Tongue (tissue), 2 donors: ENCODE results near the gene ST6GALNAC5. TPM values are rescaled to one million over a fixed set of nuclear protein-coding genes. Genes with fewer than 3 reads are reported as not detected.
A peak's percentile ranks its signal among the peaks of the same experiment; 100 is the strongest.

Experiments used
- DNase-seq: peaks from one replicate; pipeline ENCODE4 v3.0.0-alpha.2; 2015
- total RNA-seq: library from RNA; depleted of rRNA; stranded (reverse); fragments of >200 nt; gene quantifications from one replicate; pipeline ENCODE4 v1.2.3, GENCODE V29; 2014

Gene ST6GALNAC5
- total RNA-seq, 1 donor from 2014 or later = 5.2 TPM

DNA sequence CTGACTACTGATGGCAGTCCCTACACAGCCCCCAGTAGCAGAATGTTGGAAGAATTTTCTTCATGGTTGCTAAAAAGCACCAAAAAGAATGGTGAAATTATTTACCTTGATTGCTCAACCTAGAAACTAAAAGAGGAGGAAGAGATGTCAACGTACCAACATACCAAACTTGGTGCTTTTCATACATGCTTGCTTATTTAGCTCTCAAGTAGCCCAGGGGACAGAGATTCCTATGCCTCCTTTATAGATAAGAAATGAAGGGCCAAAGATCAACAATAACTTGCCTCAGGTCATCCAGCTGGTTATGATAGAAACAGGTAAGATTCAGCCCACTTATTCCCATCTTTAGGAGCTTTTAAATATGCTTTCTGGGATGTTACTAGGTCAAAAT lies 181.3 kb downstream of the ST6GALNAC5 start:
- no peak for DNase-seq

DNA sequence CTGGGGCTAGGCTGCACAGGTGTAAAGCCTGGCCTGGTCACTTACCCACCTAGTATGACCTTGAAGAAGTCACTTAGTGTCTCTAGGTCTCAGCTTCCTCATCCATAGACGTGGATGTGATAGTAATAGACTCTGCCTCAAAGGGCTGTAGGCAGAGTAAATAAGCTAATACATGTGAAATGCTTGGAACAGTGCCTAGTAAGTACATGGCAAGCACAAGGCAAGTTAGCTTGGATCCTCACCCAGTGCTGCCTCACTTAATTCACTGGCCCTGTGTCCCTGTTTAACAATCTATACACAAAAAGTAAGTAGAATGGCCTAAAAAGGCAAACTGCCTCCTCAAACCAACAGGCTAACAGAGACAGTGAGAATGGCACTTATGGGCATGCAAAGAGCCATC lies 184.1 kb downstream of the ST6GALNAC5 start:
- DNase-seq = no peak

DNA sequence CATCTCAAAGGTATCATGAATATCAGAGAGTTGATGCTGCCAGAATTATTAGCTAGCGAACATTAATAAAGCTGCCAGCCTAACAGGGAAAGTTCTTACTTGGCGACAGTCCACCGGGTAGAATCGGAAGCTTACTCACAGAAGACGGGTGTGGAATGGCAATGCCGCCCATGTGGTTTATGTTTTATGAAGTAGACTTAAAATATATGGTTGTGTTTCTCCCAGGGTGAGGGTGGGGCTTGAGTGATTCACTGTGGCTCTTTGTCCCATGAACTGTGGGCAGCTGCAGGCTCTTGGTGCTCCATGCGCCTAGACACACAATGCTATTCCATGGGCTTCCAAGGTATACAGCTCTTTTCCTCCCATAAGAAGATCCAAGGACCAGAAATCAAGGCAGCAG lies 189.2 kb downstream of the ST6GALNAC5 start:
- no peak for DNase-seq

DNA sequence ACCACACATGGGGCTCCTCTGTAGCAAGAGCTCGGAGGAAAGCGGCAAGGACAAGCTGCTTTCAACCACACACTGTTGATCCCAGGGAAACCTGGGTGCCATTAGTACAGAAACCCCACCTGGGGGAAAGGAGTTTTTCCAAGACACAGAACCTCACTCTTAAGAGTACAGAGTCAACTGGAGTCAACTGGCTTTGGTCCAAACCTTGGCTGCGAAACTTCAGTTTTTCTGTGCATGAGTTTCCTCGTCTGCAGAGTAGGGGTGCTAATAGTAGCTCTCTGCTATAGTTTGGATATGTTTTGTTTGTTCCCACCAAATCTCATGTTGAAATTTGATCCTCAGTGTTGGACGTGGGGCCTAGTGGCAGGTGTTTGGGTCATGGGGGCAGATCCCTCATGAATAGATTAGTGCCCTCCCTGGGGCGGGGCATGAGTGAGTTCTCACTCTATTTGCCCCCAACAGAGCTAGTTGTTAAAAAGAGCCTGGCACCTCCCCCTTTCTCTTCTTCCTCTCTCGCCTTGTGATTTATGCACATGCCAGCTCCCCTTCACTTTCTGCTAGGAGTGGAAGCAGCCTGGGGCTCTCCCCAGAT lies 190.8 kb downstream of the ST6GALNAC5 start:
- no peak for DNase-seq

DNA sequence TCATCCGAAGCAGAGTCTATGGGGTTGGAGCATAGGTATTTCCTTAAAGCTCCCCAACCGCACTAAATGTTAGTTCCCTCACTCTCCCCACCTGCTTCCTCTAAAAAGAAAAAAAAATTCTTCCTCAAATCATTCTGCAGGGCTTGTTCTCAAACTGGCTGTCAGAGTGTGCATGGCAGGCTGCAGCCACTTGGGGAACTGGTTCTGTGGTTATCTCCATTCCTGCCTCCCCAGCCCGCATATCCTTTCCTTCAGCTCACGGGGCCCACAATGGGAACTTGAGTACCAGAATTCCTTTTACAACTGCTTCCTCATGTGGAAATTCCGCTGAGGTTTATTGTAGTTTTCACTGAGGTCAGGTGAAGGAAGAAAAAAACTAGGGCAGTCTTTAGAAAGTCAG lies 192.7 kb downstream of the ST6GALNAC5 start:
- no peak for DNase-seq

DNA sequence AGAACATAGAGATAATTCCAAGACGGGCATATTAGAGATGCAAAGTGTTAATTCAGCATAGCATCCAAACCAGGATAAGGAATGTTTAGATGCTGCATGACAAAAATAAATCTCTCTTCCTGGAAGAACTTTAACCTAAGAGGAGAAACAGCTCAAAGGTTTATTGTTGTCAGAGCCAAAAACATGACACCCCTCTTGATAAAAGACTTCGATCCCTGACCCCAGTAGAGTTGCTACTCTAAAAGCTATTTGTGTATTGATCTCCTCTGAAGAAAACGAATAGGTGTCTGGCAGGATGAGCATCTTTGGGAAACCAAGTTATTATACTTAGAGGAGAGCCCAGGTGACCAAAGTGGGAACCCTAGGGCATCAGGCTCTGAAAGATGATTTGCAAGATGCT lies 193.9 kb downstream of the ST6GALNAC5 start:
- no peak for DNase-seq

DNA sequence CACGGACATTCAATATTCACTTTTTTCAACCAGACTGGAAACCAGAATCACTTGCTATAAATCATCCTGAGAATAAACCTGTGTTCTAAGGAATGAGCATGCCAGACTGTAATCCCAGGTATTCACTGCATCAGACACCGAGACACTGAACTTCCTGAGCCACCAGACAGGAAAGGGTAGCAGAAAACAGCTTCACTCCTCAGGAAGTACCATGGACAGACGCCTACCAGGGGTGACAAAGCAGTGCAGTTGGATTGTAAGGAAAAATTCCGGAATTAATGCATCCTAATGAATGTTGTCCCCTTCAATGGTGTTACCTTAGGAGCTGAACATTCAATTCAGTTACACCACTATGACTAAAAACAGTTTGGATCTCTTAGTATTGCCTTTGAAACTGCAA lies 195.8 kb downstream of the ST6GALNAC5 start:
- DNase-seq = no peak

DNA sequence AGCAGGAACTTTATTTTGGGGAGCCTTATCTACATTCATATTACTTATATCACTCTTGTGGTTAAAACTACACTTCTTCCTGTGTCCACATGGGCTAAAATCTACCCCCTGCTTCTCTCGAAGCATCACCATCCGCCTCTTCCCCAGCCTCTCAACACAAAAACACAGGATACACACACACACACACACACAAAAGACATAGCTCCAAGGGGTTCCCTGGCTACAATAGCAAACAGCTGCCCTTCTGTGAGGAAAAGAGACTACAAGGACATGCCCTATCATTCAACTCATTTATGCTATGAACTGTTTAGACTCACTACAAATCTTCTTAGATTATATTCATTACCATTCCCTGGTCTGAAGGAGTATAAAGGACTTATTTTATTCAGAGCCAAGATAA lies 197.0 kb downstream of the ST6GALNAC5 start:
- DNase-seq = no peak

DNA sequence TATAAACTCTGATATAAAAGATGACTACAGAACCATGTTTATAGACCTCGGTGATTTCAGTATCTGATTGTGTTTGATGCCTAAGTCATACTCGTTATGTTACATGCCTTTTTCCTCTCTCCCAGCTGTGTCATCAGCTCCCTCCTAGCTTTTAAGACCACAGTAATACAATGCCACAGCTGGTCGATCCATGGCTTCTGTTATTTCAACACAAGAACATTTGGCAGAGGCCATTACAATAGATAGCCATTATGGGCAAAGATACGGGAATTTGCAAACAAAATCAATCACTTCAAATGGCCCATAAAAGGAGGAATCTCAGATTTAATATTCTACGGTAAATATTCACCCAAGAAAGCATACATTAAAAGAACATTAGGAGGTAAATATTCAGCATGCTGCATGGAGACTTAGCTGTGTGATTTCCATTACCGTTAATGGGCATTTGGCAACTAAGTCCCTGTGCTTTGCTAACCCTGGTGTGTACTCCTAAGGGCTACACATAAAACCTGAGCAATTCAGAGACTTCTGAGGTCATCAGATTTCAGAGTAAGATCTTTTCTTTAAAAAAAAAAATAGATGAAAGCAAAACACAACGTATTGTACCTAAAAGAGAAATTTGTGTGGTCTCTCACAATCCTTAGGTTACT lies 198.5 kb downstream of the ST6GALNAC5 start:
- DNase-seq = no peak

DNA sequence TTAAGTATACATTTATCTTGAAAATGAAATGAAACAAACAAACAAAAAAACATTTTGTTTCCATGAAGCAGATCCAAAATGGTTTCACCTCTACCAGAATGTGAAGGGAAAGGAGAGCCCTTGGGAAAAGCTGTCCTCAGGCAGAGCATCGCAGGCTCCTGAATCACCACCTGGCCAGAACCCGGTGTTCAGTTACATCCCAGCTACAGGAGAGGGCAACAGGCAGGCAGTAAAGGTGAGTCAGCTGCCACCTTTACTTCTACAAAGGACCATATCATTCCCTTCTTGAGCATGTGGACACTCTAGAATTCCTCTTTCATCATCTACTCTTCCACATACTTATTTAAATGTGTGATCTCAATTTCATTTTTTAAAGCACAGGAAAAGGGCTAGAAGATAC lies 200.7 kb downstream of the ST6GALNAC5 start:
- DNase-seq = no peak

DNA sequence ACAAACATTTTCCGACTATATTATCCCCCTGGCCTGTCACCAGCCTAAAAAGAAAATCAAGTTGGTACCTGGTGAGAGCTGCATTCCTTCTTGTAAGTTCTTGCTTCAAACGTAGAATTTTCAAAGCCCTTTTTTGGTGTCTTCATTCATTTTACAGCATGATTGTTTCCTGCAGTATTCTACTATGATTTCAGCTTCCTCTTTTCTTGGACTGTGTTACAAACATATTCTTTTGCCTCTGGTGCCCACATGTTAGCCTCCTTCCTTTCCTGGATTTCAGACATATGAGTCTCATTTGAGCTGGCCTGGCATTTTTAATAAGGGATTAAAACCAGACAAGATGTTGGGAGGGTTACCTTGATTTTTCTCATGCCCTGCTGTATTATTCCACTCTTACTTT lies 209.5 kb downstream of the ST6GALNAC5 start:
- DNase-seq = no peak

DNA sequence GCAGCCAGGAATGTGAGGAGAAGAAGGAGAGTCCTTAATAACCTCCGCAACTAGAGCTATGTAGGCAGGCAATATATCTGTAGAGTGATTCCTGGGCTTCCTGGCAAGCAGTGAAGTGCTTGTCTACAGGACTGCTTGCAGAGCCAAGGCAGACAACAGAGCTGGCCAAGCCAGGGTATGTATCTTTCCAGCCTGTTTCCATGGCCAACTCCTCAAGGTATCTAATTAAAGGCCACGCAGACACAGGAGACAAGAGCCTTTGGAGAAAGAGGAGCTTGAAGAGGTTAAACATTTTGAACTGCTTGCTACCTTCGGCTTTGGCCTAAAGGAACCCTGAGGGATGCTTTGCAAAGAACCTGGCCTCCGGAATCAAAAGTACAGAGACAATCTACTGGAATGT lies 214.6 kb downstream of the ST6GALNAC5 start:
- peak; percentile 14 for DNase-seq

DNA sequence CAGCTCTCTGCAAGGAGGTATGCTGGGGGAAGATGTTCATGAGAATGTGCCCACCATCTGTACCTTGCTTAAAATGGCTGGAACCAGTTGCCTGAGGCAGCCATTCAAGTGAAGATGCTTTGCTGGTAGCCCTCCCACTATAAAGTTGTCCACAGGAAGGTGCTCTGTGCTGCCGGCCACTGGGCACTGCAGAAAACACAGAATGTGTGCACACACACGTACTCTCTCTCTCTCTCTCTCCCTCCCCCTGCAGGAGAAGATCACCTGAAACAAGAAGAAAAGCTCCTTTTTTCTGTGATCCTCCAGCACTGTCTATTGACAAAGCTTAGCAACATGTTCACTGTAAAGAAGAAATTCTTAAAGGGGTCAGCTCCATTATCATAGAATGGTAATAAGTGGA lies 217.2 kb downstream of the ST6GALNAC5 start:
- no peak for DNase-seq

DNA sequence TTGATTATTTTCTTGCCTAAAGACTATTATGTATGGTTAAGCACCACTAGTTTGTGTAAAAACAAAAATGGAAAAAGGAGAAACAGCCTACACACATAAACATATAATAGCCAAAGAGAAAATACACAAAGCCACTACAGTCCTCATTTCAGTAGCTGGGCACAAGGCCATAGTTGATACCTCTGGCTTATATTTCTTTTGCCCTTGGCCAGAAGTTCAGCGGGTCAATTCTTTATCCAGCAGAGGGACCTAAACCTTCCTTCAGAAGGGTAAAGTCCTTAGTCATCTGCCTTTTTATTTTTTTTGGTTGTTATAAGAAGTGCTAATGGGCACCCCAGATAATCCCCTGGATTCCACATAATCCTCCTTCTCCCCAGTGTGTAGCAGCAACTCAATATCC lies 217.8 kb downstream of the ST6GALNAC5 start:
- DNase-seq = no peak

DNA sequence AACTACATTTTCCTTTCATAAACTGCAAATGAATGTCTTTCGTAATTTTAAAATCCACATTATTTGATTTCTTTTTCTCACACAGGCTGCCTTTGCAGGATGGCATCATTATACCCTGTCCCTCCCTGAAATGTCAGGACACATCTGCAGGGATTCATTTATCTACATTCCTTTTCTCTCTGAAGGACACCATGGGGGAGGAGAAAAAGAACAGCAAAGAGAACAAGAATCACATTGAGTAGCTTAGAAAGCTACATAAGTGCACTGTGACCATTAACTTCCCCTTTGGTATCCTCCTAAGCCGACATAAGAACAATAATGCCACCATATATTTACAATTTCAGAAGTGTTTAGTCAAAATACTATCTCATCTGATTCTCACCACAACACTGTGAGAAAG lies 222.5 kb downstream of the ST6GALNAC5 start:
- no peak for DNase-seq

DNA sequence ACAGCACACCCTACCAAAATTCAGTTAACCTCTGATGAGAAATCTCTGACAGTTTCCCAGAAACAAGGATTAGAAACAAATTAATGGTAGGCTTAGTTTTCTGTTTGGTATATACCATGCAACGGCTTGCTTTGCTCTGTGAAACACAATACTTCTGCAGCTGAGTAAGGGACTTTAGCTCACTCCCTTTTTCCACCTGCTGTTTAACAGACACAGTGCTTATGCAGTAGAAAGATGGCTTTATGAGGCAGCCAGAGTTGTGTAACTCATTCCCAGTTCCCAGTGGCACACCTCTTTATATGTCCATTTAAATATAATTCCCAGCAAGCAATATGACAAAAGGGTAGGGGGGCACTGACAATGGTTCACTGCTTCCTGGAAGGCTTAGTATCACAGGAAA lies 228.0 kb downstream of the ST6GALNAC5 start:
- DNase-seq = peak; percentile 80

DNA sequence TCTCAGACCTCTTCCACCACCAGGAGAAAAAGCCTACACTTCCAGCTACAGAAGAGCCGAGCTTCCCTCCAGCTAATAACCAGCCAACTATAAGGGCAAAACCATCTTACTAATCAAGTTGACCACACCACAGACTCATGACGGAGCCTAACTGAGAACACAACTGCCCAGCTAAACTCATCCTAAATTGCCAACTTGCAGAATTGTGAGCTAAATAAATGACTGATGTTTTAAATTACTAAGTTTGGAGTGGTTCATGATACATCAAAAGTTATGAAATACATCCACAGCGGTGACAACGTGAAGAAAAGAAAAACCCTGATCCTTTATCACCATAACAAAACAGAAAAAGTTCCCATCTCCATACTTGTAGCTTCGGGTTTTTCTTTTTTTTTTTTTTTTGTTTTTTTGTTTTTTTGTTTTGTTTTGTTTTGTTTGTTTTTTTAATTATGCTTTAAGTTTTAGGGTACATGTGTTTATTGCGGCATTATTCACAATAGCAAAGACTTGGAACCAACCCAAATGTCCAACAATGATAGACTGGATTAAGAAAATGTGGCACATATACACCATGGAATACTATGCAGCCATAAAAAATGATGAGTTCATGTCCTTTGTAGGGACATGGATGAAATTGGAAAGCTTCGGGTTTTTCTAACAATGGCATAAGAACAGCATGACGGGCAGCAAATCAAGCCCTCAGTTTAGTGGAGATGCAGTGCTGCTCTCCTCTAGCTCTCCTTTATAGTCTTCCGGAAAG lies 229.4 kb downstream of the ST6GALNAC5 start:
- DNase-seq = no peak

DNA sequence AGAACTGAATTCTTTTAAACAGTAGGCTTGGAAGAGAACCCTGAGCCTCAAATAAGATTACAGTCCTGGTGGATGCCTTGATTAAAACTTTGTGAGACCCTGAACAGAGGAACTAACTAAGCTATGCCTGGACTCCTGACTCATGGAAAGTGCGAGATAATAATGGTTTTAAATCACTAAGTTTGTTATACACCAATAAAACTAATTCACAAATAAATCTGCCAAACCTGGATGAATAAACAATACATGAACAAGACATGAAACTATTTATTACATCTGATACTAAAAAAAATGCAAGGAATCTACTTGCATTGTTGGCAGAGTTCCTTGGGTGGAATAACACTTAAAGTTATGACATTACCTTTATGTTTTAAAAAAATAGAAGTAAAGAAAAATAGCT lies 233.6 kb downstream of the ST6GALNAC5 start:
- DNase-seq = no peak

DNA sequence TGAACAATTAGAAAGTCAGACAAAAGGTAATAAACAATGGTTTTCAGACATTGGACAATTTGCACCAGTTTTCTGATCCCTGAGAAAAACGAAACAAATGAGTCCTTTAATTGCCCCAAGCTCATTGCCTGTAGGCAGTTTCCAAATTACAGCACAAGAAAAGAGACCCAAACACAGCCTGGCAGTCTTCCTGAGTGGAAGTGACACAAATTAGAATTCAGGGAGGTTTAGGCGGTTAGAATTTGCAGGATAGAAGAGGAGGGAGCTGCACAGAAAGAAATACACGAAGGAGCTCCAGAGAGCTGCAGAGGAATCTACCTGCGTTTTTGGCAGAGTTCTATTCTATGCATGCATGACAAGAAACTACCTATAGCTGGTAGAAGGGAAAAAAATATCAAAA lies 236.2 kb downstream of the ST6GALNAC5 start:
- DNase-seq = no peak

DNA sequence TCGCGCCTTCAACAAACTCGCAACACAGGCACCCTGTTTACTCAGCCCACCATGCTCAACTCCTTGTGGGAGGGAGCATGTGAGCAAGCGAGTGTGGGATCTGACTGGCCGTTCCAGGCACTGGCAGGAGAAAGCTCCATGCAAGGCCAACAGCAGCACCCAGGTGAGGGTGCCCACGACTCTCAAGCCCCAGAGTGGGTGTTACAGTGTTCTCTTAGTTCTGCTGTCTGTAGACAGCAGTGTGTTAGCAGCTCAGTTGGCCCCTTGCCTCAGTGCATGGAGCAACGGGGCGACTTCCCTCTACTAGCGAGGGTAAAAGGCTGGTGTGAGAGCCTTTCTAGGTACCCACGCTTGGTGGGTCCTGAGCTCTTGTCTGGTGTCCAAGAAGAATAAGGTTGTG lies 237.4 kb downstream of the ST6GALNAC5 start:
- no peak for DNase-seq
